DOHH2 (cell line): Measurements from ENCODE around the gene WDR77.

ENCODE experiments used
- H3F3A ChIP-seq: fragments of 200-600 bp; sonication (generic), shearing (Covaris generic); 2 replicates; pipeline ENCODE4 v1.6.0; 2016; ENCODE audit warnings: antibody characterized with exemption, mild to moderate bottlenecking; ENCODE audit not compliant: control insufficient read depth, insufficient read depth
- H3K27ac ChIP-seq: fragments of 200-600 bp; sonication (generic); 2 replicates; pipeline ENCODE4 v1.5.1; 2014; ENCODE audit warnings: low read depth, mild to moderate bottlenecking, low read length, moderate library complexity
- H3K27me3 ChIP-seq: fragments of 200-600 bp; sonication (generic); 2 replicates; pipeline ENCODE4 v1.6.1; 2014; ENCODE audit warnings: mild to moderate bottlenecking, low read length, mixed read lengths; ENCODE audit not compliant: control insufficient read depth
- H3K36me3 ChIP-seq: fragments of 200-600 bp; sonication (generic); 2 replicates; pipeline ENCODE4 v1.6.1; 2014; ENCODE audit warnings: mild to moderate bottlenecking, low read length, moderate library complexity, mixed read lengths; ENCODE audit not compliant: control insufficient read depth
- H3K4me1 ChIP-seq: fragments of 200-600 bp; sonication (generic); 2 replicates; pipeline ENCODE4 v1.6.1; 2014; ENCODE audit warnings: mild to moderate bottlenecking, low read length, mixed read lengths; ENCODE audit not compliant: control insufficient read depth
- H3K4me2 ChIP-seq: fragments of 200-600 bp; sonication (generic); 2 replicates; pipeline ENCODE4 v1.6.0; 2014; ENCODE audit warnings: mild to moderate bottlenecking, low read length, moderate library complexity
- H3K4me3 ChIP-seq: fragments of 200-600 bp; sonication (generic); 2 replicates; pipeline ENCODE4 v1.5.1; 2014; ENCODE audit warnings: mild to moderate bottlenecking, low read length, mixed read lengths
- H3K79me2 ChIP-seq: fragments of 200-600 bp; sonication (generic); 2 replicates; pipeline ENCODE4 v1.6.1; 2014; ENCODE audit warnings: mild to moderate bottlenecking, low read length, mixed read lengths; ENCODE audit not compliant: control insufficient read depth
- H3K9me2 ChIP-seq: fragments of 200-600 bp; sonication (generic); replicated peaks from 2 replicates; pipeline ENCODE4 v1.6.1; 2014; ENCODE audit warnings: mild to moderate bottlenecking, low read length, mixed read lengths; ENCODE audit not compliant: control insufficient read depth
- H3K9me3 ChIP-seq: fragments of 200-600 bp; sonication (generic); 2 replicates; pipeline ENCODE4 v1.6.1; 2014; ENCODE audit warnings: antibody characterized with exemption, low read length, mixed read lengths; ENCODE audit not compliant: control insufficient read depth, insufficient read depth
- H4K20me1 ChIP-seq: fragments of 200-600 bp; sonication (generic); 2 replicates; pipeline ENCODE4 v1.6.0; 2014; ENCODE audit warnings: low read depth, mild to moderate bottlenecking, antibody characterized with exemption, low read length, moderate library complexity; ENCODE audit not compliant: control insufficient read depth, insufficient read depth
- EZH2phosphoT487 ChIP-seq: fragments of 200-600 bp; sonication (generic); IDR thresholded peaks from 2 replicates; pipeline ENCODE4 v1.6.1; 2017; ENCODE audit warnings: borderline replicate concordance, mild to moderate bottlenecking, antibody characterized with exemption, low read length, moderate library complexity, mixed read lengths
- TF ChIP-seq, protein P1 (sequence below): fragments of 200-600 bp; sonication (generic); IDR thresholded peaks from one replicate; pipeline ENCODE4 v1.5.1; 2014; ENCODE audit warnings: antibody characterized with exemption, mild to moderate bottlenecking, low read depth, low read length; ENCODE audit not compliant: poor library complexity, severe bottlenecking

Gene WDR77

DNA sequence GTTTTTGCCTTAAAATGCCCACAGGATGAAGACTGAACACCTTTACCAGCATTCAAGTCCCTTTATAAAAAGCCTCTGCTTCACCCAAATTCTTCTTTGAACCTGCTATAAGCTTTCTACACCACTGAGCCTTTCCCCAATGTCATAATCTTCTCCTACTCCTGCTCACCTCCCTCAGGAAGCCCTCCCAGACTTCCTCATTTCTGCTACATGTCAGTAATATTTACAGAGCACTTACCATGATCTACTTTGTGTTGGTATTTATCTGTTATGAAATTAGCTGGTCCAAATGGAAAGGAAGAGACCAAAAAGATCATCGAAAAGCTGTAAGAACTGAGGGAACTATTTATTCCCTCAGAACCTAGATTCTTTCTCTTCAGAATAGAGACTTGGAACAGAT is 30.0 kb downstream of the WDR77 start:
- no peak for TF ChIP-seq EZH2phosphoT487
- TF ChIP-seq, protein P1, sequence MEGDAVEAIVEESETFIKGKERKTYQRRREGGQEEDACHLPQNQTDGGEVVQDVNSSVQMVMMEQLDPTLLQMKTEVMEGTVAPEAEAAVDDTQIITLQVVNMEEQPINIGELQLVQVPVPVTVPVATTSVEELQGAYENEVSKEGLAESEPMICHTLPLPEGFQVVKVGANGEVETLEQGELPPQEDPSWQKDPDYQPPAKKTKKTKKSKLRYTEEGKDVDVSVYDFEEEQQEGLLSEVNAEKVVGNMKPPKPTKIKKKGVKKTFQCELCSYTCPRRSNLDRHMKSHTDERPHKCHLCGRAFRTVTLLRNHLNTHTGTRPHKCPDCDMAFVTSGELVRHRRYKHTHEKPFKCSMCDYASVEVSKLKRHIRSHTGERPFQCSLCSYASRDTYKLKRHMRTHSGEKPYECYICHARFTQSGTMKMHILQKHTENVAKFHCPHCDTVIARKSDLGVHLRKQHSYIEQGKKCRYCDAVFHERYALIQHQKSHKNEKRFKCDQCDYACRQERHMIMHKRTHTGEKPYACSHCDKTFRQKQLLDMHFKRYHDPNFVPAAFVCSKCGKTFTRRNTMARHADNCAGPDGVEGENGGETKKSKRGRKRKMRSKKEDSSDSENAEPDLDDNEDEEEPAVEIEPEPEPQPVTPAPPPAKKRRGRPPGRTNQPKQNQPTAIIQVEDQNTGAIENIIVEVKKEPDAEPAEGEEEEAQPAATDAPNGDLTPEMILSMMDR, result no peak
- H3K4me3 ChIP-seq, result no peak overlapping the region
- peaks cover 15% of the 10 kb centered on the region for H3K27me3 ChIP-seq
- H3K79me2 ChIP-seq, result no peaks in the 10 kb centered on the region
- no peaks in the 10 kb centered on the region for H3K9me3 ChIP-seq
- H3K27ac ChIP-seq, result no peak overlapping the region
- peaks cover 3% of the 10 kb centered on the region for H3K4me1 ChIP-seq
- H3K4me2 ChIP-seq, result no peak overlapping the region
- H4K20me1 ChIP-seq, result no peaks in the 10 kb centered on the region
- H3K36me3 ChIP-seq, result no peaks in the 10 kb centered on the region
- H3K9me2 ChIP-seq, result no peaks in the 10 kb centered on the region
- no peaks in the 10 kb centered on the region for H3F3A ChIP-seq

DNA sequence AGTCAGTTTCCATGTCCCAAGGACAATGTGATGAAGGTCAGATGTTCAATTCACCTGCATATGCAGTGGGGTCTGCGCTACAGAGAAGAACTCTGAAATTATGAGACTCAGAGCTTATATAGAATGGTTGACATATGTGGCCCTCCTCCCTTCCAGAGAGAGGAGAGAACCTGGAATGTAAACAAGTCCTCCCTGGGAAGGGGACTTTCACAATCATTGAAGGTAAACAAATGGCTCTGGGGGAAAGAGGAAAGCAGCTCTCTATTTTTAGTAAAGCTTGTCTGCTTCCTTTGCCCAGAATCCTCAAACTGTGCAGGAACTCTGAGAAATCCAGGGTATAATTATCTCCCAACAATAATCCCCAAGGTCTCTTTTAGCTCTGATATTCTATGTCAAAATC is 31.3 kb downstream of the WDR77 start:
- Histone ChIP-seq H3K36me3 (no peaks in the 10 kb centered on the region), H3K27ac (no peak overlapping the region), H3K9me3 (no peaks in the 10 kb centered on the region), H4K20me1 (no peaks in the 10 kb centered on the region), H3K79me2 (no peaks in the 10 kb centered on the region), H3K9me2 (no peaks in the 10 kb centered on the region), H3K4me2 (no peak overlapping the region), H3K27me3 (peaks cover 15% of the 10 kb centered on the region), H3K4me3 (no peak overlapping the region), H3K4me1 (peaks cover 5% of the 10 kb centered on the region), H3F3A (no peaks in the 10 kb centered on the region)
- TF ChIP-seq, protein P1, result no peak
- no peak for TF ChIP-seq EZH2phosphoT487

DNA sequence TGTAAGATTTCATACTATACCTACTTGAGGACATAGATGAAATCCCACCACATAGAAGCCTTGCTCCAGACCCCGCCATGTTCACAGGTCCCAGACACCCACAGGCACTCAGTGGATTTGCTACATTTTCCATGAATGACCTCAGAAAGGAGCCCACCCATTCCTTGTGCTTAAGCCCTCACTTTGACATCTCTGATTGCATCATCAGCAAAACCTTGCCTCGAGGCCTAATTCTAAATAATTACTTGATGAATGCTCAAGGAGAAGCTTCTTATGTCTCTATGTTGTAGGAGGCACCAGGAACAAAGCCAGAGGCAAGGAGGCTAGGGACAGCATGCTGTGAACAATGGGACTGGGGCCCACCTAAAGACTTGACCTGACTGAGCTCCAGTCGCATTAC is 33.6 kb downstream of the WDR77 start:
- no peak overlapping the region for H3K27ac ChIP-seq
- no peaks in the 10 kb centered on the region for H3K9me2 ChIP-seq
- H3F3A ChIP-seq, result no peaks in the 10 kb centered on the region
- no peak overlapping the region for H3K4me2 ChIP-seq
- H3K27me3 ChIP-seq, result peaks cover 2% of the 10 kb centered on the region; the same call in 1 of the 2 replicates
- H3K79me2 ChIP-seq, result no peaks in the 10 kb centered on the region
- H3K9me3 ChIP-seq, result no peaks in the 10 kb centered on the region
- H3K4me3 ChIP-seq, result no peak overlapping the region
- no peak for TF ChIP-seq EZH2phosphoT487
- TF ChIP-seq, protein P1, result no peak
- no peaks in the 10 kb centered on the region for H4K20me1 ChIP-seq
- peaks cover 5% of the 10 kb centered on the region for H3K4me1 ChIP-seq
- H3K36me3 ChIP-seq, result no peaks in the 10 kb centered on the region

DNA sequence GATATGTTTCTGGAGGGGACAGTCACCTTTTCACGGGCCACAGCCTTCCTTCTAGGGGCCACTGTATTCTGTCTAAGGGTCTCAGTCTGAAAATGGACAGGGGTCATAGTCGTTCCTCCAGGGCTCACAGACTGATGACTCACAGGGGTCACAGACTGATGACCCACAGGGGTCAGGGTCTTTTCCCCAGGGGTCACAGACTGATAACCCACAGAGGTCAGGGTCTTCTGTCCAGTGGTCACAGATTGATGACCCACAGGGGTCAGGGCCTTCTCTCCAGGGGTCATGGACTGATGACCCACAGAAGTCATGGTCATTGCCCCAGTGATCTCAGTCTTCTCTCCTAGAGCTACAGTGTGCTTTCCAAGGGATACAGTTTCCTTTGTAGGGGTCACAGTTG is 34.3 kb downstream of the WDR77 start:
- TF ChIP-seq, protein P1, result no peak
- no peak for TF ChIP-seq EZH2phosphoT487
- no peaks in the 10 kb centered on the region for H3F3A ChIP-seq
- no peaks in the 10 kb centered on the region for H3K9me2 ChIP-seq

More for the DNA sequence above, 34.3 kb downstream of the WDR77 start:
- H3K9me3 ChIP-seq, result no peaks in the 10 kb centered on the region
- H3K4me2 ChIP-seq, result no peak overlapping the region
- H3K79me2 ChIP-seq, result no peaks in the 10 kb centered on the region
- H3K27ac ChIP-seq, result no peak overlapping the region
- no peaks in the 10 kb centered on the region for H3K36me3 ChIP-seq
- H4K20me1 ChIP-seq, result no peaks in the 10 kb centered on the region
- no peak overlapping the region for H3K4me3 ChIP-seq
- no peaks in the 10 kb centered on the region; the same call in 1 of the 2 replicates for H3K27me3 ChIP-seq
- peaks cover 5% of the 10 kb centered on the region for H3K4me1 ChIP-seq
